Measurements from ENCODE around the gene TNFRSF4. TPM values are rescaled to one million over a fixed set of nuclear protein-coding genes. Genes with fewer than 3 reads are reported as not detected.

The TNFRSF4 gene
- total and polyA plus RNA-seq, 2 of the 13 experiments (the other 11 are each of a cell fraction or from before 2014, with no cell fraction given), result not detected

DNA sequence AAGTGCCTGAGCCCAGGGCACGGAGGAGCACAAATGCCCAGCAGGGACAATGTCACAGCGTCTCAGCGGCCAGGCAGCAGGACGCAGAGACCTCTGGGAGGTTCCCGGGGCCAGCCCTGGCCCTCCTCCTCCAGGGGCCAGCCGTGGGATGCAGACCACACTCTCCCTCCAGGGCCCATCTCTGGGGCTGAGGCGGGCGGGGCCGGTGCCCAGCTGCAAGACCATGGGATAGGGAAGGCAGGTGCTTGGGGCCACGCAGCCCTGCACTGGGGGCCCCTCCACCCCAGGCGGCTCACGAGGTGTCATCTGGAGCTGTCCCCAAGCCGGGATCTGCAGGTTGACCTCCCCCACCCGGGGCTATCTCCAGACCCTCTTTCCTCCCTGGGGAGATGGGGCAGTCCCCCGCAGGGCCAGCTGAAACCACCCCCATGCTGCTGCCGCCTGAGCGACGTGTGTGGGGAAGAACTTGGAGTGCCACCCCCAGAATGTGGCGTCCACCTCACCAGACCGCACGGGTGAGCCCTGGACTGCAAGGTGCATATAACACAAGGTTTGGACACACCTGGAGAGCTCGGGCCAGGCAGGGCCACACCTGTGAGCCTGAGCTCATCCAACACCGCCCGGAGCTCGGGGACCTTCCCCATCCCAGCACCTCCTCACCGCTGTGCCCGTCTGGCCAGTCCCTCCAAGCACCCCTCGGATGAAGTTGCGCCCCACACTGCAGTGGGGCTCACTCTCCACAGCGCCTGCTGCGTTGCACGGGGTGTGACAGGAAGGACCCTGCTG, 44.3 kb downstream of the TNFRSF4 start (continued):
- TF ChIP-seq, protein P1, sequence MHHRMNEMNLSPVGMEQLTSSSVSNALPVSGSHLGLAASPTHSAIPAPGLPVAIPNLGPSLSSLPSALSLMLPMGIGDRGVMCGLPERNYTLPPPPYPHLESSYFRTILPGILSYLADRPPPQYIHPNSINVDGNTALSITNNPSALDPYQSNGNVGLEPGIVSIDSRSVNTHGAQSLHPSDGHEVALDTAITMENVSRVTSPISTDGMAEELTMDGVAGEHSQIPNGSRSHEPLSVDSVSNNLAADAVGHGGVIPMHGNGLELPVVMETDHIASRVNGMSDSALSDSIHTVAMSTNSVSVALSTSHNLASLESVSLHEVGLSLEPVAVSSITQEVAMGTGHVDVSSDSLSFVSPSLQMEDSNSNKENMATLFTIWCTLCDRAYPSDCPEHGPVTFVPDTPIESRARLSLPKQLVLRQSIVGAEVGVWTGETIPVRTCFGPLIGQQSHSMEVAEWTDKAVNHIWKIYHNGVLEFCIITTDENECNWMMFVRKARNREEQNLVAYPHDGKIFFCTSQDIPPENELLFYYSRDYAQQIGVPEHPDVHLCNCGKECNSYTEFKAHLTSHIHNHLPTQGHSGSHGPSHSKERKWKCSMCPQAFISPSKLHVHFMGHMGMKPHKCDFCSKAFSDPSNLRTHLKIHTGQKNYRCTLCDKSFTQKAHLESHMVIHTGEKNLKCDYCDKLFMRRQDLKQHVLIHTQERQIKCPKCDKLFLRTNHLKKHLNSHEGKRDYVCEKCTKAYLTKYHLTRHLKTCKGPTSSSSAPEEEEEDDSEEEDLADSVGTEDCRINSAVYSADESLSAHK (CRISPR knock-in tag; IDR thresholded peaks at IDR 0.05; ENCODE audit: borderline replicate concordance), result no peak
- TF ChIP-seq, protein P2, sequence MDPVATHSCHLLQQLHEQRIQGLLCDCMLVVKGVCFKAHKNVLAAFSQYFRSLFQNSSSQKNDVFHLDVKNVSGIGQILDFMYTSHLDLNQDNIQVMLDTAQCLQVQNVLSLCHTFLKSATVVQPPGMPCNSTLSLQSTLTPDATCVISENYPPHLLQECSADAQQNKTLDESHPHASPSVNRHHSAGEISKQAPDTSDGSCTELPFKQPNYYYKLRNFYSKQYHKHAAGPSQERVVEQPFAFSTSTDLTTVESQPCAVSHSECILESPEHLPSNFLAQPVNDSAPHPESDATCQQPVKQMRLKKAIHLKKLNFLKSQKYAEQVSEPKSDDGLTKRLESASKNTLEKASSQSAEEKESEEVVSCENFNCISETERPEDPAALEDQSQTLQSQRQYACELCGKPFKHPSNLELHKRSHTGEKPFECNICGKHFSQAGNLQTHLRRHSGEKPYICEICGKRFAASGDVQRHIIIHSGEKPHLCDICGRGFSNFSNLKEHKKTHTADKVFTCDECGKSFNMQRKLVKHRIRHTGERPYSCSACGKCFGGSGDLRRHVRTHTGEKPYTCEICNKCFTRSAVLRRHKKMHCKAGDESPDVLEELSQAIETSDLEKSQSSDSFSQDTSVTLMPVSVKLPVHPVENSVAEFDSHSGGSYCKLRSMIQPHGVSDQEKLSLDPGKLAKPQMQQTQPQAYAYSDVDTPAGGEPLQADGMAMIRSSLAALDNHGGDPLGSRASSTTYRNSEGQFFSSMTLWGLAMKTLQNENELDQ (CRISPR knock-in tag; IDR thresholded peaks at IDR 0.05; ENCODE audit: borderline replicate concordance), result no peak
- TF ChIP-seq, protein P3, sequence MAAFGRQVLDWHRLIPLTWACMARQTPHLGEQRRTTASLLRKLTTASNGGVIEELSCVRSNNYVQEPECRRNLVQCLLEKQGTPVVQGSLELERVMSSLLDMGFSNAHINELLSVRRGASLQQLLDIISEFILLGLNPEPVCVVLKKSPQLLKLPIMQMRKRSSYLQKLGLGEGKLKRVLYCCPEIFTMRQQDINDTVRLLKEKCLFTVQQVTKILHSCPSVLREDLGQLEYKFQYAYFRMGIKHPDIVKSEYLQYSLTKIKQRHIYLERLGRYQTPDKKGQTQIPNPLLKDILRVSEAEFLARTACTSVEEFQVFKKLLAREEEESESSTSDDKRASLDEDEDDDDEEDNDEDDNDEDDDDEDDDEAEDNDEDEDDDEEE (CRISPR knock-in tag; IDR thresholded peaks at IDR 0.05), result no peak
- TF ChIP-seq AGO1 (IDR thresholded peaks at IDR 0.05; ENCODE audit: low read depth, low read length, poor library complexity, severe bottlenecking), result peak; percentile 58
- no peak for TF ChIP-seq ZFP90 (CRISPR knock-in tag; IDR thresholded peaks at IDR 0.05; ENCODE audit: borderline replicate concordance)
- no peak for TF ChIP-seq ZNF3 (CRISPR knock-in tag; IDR thresholded peaks at IDR 0.05)
- TF ChIP-seq JUN (CRISPR knock-in tag; IDR thresholded peaks at IDR 0.05), result no peak
- TF ChIP-seq NR3C1 (CRISPR knock-in tag; IDR thresholded peaks at IDR 0.05), result no peak
- peak; percentile 82 for TF ChIP-seq AGO2 (optimal IDR thresholded peaks at IDR 0.05; ENCODE audit: low read depth, low read length)
- no peak for TF ChIP-seq NFIC (IDR thresholded peaks at IDR 0.05; ENCODE audit: low read length)
- TF ChIP-seq, protein P4, sequence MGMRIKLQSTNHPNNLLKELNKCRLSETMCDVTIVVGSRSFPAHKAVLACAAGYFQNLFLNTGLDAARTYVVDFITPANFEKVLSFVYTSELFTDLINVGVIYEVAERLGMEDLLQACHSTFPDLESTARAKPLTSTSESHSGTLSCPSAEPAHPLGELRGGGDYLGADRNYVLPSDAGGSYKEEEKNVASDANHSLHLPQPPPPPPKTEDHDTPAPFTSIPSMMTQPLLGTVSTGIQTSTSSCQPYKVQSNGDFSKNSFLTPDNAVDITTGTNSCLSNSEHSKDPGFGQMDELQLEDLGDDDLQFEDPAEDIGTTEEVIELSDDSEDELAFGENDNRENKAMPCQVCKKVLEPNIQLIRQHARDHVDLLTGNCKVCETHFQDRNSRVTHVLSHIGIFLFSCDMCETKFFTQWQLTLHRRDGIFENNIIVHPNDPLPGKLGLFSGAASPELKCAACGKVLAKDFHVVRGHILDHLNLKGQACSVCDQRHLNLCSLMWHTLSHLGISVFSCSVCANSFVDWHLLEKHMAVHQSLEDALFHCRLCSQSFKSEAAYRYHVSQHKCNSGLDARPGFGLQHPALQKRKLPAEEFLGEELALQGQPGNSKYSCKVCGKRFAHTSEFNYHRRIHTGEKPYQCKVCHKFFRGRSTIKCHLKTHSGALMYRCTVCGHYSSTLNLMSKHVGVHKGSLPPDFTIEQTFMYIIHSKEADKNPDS (CRISPR knock-in tag; IDR thresholded peaks at IDR 0.05), result no peak
